AG09309 (cell line): Measurements from ENCODE around the gene CCDC57.

Experiments
- DNase-seq: peaks from one replicate; pipeline ENCODE4 v3.0.0-alpha.2; 2010; ENCODE audit warnings: low read depth
- H3K4me3 ChIP-seq: 2 replicates; pipeline ENCODE4 v1.5.1; 2011; ENCODE audit warnings: mild to moderate bottlenecking, low read depth, low read length, moderate library complexity; ENCODE audit not compliant: control insufficient read depth
- TF ChIP-seq, protein P1 (sequence below): IDR thresholded peaks from 2 replicates; pipeline ENCODE4 v1.5.1; 2011; ENCODE audit warnings: mild to moderate bottlenecking, low read depth, low read length, inconsistent platforms; ENCODE audit not compliant: insufficient read depth, control insufficient read depth; ENCODE audit errors: missing control alignments

The CCDC57 gene

DNA sequence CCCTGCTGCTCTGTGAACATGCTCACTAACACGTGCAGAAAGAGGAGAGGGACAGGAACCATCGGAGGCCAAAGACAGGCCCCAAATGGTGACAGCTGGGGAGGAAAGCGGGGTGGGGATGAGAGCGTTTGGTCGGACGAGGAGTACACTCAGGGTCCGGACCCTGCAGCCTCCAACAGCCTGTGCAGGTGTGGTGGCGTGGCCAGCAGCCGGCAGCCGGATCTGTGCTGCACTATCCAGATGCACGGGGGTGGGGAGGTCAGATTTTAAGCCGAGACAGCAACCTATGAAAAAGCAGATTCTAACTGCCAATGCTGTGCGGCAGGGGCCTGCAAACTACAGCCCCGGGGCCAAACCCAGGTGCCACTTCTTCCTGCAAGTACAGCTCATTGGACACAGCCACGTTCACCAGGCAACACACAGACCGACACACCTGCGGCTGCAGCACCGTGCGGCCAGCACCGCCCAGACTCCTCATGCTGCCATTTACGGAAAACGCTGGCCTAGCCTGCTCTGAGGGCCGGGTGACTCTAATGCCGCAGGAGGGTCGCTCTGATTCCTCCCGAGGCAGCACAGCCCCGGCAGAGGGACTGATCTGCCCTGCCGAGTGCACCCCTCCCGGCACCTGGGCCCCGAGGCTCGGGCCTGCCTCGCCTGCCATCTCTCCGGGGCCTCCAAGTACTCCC lies 37.4 kb upstream of the CCDC57 start:
- DNase-seq: no peak
- H3K4me3 ChIP-seq: no peak overlapping the region
- TF ChIP-seq, protein P1, sequence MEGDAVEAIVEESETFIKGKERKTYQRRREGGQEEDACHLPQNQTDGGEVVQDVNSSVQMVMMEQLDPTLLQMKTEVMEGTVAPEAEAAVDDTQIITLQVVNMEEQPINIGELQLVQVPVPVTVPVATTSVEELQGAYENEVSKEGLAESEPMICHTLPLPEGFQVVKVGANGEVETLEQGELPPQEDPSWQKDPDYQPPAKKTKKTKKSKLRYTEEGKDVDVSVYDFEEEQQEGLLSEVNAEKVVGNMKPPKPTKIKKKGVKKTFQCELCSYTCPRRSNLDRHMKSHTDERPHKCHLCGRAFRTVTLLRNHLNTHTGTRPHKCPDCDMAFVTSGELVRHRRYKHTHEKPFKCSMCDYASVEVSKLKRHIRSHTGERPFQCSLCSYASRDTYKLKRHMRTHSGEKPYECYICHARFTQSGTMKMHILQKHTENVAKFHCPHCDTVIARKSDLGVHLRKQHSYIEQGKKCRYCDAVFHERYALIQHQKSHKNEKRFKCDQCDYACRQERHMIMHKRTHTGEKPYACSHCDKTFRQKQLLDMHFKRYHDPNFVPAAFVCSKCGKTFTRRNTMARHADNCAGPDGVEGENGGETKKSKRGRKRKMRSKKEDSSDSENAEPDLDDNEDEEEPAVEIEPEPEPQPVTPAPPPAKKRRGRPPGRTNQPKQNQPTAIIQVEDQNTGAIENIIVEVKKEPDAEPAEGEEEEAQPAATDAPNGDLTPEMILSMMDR: no peak

DNA sequence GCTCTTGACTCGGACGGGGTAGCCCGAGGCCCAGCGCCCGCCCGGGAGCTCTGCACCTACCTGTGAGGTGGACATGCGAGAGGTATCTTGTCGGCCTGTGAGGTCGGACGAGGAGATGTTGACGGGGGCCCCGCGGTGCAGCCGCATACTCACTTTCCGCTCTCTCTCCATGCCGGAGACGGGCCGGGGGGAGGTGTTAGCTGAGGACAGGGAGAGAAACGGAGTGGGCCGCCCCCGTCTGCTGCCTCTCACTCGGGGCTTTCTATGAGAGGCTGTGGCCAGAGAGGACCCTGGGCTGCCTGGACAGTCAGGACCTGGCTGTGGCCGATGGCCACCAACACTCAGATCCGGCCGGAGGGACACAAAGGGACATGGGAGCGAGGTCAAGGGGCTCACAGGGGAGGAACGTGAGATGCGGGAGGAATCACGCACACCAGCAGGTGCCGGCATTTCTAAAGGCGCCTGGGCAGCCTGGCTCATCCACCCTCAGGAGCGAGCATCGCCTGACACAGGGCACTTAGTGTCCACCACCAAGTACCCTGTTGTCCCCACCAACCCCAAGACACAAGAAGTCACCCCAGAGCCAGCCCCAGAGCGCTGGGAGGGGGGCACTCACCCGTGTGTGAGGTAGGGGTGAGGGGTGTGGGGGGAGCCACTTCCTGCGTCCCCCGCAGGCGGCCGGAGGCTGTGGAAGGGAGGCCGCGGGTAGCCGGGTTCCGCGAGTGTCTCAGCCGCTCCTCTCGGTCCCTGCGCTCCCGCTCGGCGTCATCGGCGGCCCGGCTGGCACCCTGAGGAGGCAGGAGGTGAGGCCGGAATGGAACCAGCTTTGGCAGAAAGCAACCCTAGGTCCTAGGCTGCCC lies 36.4 kb upstream of the CCDC57 start:
- H3K4me3 ChIP-seq: no peak overlapping the region
- TF ChIP-seq, protein P1: no peak
- DNase-seq: no peak

DNA sequence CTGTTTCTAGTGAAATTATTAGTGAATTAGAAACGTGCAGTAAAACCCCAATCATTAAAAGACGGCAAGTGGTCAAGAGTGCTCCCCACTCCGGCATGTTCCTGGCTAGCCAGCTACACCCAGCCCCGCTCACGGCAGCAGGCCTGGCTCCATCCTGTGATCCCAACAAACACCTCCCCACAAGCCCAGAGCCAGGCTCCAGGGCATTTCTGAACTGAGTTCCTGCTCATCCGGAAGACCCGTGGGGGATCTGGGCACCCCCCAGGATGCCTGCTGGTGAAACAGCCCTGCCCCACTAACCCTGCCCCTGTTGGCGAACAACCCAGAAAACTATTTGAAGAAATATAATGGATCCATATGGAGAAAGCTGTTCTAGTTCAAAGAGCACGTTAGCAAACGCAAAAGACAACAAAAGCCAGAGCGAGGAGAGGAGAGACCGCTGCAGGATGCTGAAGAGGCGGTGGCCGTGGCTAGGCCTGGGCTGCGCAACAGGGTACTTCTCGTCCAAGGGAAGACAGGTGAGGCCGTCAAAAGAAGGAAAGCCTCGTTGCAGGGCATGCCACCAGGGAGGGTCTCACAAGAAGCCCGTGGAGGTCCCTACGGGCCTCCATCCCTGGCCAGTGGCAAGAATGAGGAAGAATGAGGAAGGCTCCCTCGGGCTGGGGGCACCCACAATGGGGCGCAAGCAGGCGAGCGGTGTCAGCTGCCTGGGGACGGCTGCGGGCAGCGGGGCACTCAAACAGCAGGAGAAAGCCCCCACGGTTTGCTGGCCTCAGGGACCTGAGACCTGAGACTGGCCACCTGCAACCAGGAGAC lies 35.4 kb upstream of the CCDC57 start:
- TF ChIP-seq, protein P1: no peak
- no peak overlapping the region for H3K4me3 ChIP-seq
- DNase-seq: no peak

DNA sequence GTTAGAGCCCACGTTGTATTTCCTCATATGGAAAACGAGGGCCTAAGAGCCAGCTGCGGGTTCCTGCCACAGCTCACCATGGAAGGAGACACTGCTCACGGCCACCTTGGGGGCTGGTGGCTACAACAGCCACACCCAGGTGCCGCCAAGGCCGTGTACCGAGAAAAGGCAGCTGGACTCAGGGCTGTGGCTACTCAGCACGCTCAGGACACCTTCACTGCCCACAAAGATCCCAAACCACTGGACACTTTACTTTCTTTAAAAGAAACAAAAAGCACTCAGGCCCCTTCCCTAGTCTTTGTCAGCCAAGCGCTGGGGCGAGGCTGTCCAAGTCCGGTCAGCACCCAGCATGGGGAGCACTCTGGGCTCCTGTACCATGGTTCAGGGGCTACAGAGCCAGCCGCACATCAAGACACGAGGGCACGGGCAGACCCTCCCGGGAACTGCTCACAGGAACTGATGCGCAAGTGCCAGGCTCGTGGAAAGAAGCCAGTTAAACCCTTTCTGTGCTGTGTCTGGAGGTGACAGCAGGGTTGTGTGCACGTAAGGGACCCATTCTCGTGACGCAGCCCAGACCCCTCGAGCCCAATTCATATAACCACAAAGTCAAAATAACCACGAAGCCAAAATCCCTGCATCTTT lies 34.7 kb upstream of the CCDC57 start:
- no peak overlapping the region for H3K4me3 ChIP-seq
- TF ChIP-seq, protein P1: no peak
- no peak for DNase-seq

DNA sequence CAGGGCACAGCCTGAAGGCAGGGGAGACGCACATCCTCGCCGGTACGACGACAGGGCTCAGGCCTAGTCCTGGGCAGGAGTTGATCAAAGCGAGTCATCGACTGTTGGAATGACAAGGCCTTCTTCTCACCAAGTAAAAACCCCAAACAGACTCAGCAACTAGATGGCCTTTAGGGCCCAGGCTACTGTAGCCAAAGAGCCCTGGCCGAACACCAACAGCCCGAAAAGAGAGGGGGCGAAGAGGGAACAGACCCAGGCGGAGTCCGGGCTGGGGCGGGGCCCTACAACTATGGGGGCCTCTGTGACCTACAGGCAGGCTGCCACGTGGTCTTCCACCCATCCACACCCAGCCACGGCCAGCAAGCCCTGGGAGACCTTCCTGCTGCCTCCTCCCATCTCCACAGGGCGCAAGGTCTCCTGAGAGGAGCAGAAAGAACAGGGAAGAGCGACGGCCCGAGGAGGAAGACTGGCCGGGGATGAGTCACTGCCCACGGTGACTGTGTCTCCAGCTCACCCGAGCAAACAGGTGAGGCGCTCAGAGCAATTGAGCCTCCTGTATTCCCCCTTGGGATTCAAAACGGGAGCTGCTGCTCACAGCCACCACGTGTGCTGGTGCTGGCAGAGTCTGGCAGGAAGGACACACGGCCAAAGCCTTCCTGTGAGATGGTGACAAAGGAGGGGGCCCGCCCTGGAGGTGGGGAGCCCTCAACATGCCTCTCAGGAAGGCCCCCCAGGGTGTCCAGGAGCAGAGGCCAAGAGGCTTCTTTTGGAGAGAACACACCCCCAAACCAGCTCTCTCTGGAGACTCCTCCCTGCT lies 33.9 kb upstream of the CCDC57 start:
- no peak for DNase-seq
- TF ChIP-seq, protein P1: no peak
- no peak overlapping the region for H3K4me3 ChIP-seq
